ENCODE data around the gene TUBB4A. TPM values are rescaled to one million over a fixed set of nuclear protein-coding genes. Genes with fewer than 3 reads are reported as not detected.
A peak's percentile ranks its signal among the peaks of the same experiment; 100 is the strongest.

The TUBB4A gene
- total RNA-seq, 2 experiments from 2014 or later: 4.8 to 5.1 TPM

DNA sequence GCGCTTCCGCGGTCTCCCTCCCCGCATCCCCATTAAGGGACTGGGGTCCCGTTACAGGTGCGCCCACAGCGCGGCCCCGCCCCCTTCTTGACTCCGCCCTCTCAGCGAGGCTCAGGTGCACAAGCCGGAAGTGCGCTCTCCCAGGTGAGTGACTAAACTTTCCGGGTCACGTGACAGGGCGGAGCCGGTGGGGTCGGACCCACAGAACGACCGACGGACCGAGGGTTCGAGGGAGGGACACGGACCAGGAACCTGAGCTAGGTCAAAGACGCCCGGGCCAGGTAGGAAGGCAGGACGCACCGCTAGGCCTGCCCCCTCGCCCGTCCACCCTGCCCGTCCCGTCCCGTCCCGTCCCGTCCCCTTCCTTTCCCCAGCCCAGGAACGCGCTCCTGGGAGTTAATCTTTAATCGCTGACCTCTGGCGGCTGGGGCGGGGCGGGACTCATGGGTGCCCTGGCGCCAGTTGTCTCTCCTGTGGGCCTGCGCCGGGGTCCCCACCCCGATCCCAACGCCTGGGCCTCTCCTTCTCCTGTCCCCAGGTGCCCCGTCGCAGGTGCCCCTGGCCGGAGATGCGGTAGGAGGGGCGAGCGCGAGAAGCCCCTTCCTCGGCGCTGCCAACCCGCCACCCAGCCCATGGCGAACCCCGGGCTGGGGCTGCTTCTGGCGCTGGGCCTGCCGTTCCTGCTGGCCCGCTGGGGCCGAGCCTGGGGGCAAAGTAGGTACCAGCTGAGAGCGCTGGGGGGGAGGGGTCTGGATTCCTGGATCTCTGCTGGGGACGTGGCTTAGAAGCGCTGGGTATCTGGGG lies 37.8 kb downstream of the TUBB4A start, which contains the start of gene CRB3:
Gene CRB3, plus strand, starts transcription at position 202 of the 804 bp plus-strand sequence. Its CDS starts 431 bp downstream, at position 633.
- Mint-ChIP-seq H3K27me3 (no peaks in the 10 kb centered on the region), H3K4me3 (peak within 1 kb of the TSS; percentile 41), H3K27ac (peak within 1 kb of the TSS; percentile 17), H3K4me1 (peaks cover 12% of the 10 kb centered on the region), H3K36me3 (ENCODE audit: low read depth) (peaks cover 8% of the 10 kb centered on the region), H3K9me3 (ENCODE audit: low read depth) (no peaks in the 10 kb centered on the region)
- peak; percentile 59 for DNase-seq
- POLR2A ChIA-PET: no interaction called here
- intact Hi-C loops (cut with DNase I, micrococcal nuclease): loop anchor here (5.0 kb wide), 2 partner anchors 38 to 637 kb away; partner anchors contain the start of gene TUBB4A (in 1 of the 2)
- CTCF ChIA-PET: interaction anchor here (0.5 kb wide), 1 partner anchor 917 kb away, joined by 3 read pairs; no protein-coding TSS in a partner anchor
- no peak for ATAC-seq

DNA sequence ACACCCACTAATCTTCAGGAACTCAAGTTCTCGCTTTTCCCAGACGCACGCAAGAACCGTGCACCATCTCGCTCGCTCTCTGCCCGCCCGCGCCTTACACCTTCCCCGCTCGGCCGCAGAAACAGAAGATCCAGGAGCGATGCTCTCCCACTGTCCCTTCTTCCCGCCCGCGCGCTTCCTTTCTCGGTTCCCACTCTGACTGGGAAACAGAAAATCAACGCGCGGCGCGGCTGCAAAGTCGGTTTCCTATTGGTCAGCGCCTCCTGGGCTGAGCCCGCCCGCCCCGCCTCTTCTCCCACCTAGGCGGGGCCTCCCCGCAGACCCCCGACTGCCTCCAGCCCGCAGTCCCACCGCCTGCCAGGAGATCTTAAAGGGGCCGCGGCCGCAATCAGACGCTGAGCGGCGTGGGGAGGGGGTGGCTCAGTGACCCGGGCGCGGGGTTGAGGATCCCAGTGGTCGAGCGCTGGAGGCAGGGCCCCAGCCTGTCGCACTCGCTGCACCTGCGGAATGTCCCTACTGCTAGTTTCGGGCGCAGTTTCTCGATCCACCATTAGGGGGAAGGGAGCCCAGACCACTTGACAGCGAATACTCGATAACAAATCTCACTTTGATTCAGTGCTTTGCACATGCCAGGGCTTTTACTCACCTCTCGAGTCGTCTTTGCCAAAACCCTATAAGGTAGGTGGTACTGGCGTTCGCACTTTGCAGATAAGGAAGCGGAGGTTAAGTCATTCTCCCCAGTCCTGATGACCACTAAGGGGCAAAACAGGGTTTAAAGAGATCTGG lies 41.8 kb downstream of the TUBB4A start:
- peak; percentile 99 for DNase-seq
- no peaks in the 10 kb centered on the region for H3K27me3 Mint-ChIP-seq
- ChIA-PET POLR2A (no interaction called here), CTCF (no interaction called here)
- intact Hi-C loops (cut with DNase I, micrococcal nuclease): loop anchor here (1.0 to 5.0 kb wide), 22 partner anchors 16 to 633 kb away; partner anchors contain the start of genes CLPP (in 1 of the 2), DENND1C (in 1 of the 2), GPR108 (in 1 of the 2) and GTF2F1 (in 1 of the 2)
- ATAC-seq: peak; percentile 83
- peak overlapping the region; percentile 78 for H3K4me3 Mint-ChIP-seq
- peak overlapping the region; percentile 82 for H3K27ac Mint-ChIP-seq
- peaks cover 6% of the 10 kb centered on the region for H3K9me3 Mint-ChIP-seq (ENCODE audit: low read depth)
- H3K4me1 Mint-ChIP-seq: peaks cover 18% of the 10 kb centered on the region
- H3K36me3 Mint-ChIP-seq (ENCODE audit: low read depth): peaks cover 14% of the 10 kb centered on the region

DNA sequence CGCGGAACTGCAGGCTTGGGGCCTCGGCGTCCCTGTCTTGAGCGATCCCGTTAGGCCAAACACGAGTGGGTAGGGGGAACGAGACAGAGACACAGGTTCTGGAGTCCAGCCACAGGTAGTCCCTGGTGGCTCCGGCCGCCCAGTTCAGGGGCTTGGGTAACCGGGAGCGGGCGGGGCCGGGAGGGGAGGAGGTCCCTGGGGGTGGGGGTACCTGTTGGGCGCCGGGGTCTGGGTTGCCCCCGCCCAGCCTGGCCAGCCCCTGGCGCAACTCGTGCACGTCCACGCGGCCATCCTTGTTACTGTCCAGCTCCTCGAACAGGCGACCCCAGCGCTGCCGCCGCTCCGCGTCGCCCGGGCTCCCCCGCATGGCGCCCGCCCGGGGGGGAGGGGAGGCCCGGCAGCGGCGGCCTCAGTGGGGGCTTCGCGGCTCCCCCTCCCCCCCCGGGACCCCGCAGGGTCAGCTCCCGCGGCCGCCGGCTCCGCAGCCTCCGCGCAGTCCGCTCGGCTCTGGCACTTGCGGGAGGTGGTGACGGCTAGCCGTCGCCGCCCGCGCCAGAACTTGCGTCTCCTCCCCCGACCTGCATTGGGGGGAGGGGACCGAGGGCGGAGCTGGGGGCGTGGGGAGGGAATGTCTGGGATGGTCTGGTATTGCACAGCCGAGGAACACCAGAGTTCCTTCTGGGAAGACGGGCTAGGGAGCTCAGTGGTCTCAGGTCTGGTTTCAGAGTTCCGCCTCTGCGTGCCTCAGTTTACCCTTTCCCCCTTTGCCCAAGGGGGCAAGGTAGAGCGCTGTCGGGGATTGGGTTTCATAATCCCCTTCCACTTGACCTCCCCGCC lies 42.6 kb downstream of the TUBB4A start, which contains the start of gene SLC25A23:
Gene SLC25A23, minus strand, starts transcription at position 531 of the 837 bp plus-strand sequence. Its CDS starts 164 bp downstream, at position 367.
- POLR2A ChIA-PET: no interaction called here
- CTCF ChIA-PET: interaction anchor here (0.9 kb wide), 1 partner anchor 241 kb away, joined by 4 read pairs; no protein-coding TSS in a partner anchor
- DNase-seq (peak; percentile 79), ATAC-seq (peak; percentile 25)
- peak within 1 kb of the TSS; percentile 83 for H3K27ac Mint-ChIP-seq
- peak within 1 kb of the TSS; percentile 80 for H3K4me3 Mint-ChIP-seq
- H3K36me3 Mint-ChIP-seq (ENCODE audit: low read depth): peaks cover 22% of the 10 kb centered on the region
- no peaks in the 10 kb centered on the region for H3K27me3 Mint-ChIP-seq
- H3K4me1 Mint-ChIP-seq: peaks cover 13% of the 10 kb centered on the region
- intact Hi-C loops (cut with DNase I, micrococcal nuclease): loop anchor here (1.0 to 5.0 kb wide), 22 partner anchors 17 to 632 kb away; partner anchors contain the start of genes CLPP (in 1 of the 2), DENND1C (in 1 of the 2), GPR108 (in 1 of the 2) and GTF2F1 (in 1 of the 2)
- peaks cover 14% of the 10 kb centered on the region for H3K9me3 Mint-ChIP-seq (ENCODE audit: low read depth)

DNA sequence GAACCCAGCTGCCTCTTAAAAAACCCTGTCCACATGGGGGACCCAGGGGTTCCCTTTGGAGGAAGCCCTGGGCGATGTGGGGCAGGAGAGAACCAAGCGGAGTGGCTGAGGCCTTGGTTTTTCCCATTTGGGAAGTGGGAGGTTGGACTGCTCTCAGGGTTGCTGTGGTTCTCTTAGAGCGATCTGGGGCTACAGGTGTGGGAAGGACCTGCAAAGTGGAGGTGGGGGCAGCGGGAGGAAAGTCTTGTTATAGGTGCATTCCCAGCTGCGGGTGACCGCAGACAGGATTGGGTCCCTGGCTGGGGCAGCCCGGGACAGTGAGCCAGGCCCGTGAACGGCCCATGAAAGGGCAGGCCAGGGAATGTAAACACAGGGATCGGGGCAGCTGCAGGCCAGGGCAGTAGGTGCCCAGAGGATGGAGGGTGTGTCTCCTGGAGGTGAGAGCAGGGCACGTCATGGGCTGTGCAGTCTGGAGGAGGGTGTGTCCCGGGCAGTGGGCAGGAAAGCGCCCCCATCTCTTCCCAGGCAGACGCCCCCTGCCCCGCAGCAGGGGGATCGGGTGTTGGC lies 43.3 kb downstream of the TUBB4A start:
- ChIA-PET CTCF (interaction anchor here (0.9 kb wide), 1 partner anchor 240 kb away, joined by 4 read pairs; no protein-coding TSS in a partner anchor), POLR2A (no interaction called here)
- intact Hi-C loops (cut with DNase I, micrococcal nuclease): no loop called here
- Mint-ChIP-seq H3K4me1 (peaks cover 9% of the 10 kb centered on the region), H3K27me3 (no peaks in the 10 kb centered on the region), H3K9me3 (ENCODE audit: low read depth) (peaks cover 18% of the 10 kb centered on the region), H3K36me3 (ENCODE audit: low read depth) (peaks cover 29% of the 10 kb centered on the region), H3K27ac (peak overlapping the region; percentile 83), H3K4me3 (peak overlapping the region; percentile 80)
- no peak for DNase-seq
- no peak for ATAC-seq

DNA sequence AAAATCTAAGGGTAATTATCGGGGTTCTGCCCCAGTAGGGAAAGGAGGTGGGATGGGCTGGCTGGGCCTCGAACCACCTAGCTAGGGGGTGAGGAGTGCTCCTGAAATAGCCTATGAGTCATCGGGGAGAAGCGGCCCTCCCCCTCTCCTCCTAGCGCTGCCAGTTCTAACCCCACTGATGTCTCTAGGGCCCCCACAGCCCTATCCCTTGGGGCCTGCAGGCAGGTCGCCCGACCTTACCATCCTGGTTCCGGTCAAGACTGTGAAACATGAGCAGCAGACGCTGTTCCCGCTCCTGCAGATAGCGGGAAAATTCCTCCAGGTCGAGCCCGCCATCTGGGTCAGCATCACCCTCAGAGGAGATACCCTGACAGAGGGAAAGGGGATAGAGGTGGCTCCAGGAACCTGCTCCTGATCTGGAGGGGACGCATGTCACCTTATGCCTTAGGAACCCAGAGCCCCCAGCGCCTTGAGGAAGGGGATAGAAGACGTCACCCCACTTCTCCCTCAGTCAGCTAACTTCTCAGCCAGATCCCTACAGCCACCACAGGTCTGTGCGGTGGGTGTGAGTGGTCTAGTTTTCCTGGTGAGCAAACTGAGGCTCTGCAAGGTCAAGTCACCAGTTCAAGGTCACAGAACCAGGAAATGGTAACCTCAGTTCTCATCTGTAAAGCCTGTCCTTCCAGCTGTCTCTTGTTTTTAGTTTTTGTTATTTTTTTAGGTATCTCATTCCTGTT lies 44.0 kb downstream of the TUBB4A start:
- Mint-ChIP-seq H3K9me3 (ENCODE audit: low read depth) (peaks cover 18% of the 10 kb centered on the region), H3K27me3 (no peaks in the 10 kb centered on the region), H3K4me3 (peak overlapping the region; percentile 80), H3K36me3 (ENCODE audit: low read depth) (peaks cover 32% of the 10 kb centered on the region), H3K4me1 (peaks cover 9% of the 10 kb centered on the region), H3K27ac (no peak overlapping the region)
- intact Hi-C loops (cut with DNase I, micrococcal nuclease): no loop called here
- ATAC-seq: no peak
- POLR2A ChIA-PET: no interaction called here
- DNase-seq: no peak
- CTCF ChIA-PET: interaction anchor here (0.9 kb wide), 1 partner anchor 240 kb away, joined by 4 read pairs; no protein-coding TSS in a partner anchor

DNA sequence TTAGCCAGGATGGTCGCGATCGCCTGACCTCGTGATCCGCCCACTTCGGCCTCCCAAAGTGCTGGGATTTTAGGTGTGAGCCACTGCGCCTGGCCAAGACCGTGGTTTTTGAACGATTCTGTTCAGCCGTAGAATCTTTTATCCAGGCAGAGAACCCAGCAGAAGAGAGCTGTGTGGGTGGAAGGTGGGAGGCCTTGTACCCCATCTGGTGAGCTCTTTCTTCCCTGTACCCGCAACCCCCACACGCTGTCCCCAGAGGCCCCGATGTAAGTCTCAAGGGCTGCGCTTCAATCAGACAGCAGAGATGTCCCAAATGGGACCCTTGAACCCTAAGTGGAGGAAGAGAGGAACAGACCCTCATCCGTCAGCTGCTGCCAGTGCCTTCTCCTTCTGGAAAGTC lies 46.2 kb downstream of the TUBB4A start:
- Mint-ChIP-seq H3K27me3 (no peaks in the 10 kb centered on the region), H3K4me3 (no peak overlapping the region), H3K9me3 (ENCODE audit: low read depth) (peaks cover 18% of the 10 kb centered on the region), H3K27ac (no peak overlapping the region), H3K36me3 (ENCODE audit: low read depth) (peaks cover 38% of the 10 kb centered on the region), H3K4me1 (peaks cover 9% of the 10 kb centered on the region)
- ATAC-seq (no peak), DNase-seq (no peak)
- CTCF ChIA-PET: no interaction called here
- intact Hi-C loops (cut with DNase I, micrococcal nuclease): no loop called here
- POLR2A ChIA-PET: no interaction called here

DNA sequence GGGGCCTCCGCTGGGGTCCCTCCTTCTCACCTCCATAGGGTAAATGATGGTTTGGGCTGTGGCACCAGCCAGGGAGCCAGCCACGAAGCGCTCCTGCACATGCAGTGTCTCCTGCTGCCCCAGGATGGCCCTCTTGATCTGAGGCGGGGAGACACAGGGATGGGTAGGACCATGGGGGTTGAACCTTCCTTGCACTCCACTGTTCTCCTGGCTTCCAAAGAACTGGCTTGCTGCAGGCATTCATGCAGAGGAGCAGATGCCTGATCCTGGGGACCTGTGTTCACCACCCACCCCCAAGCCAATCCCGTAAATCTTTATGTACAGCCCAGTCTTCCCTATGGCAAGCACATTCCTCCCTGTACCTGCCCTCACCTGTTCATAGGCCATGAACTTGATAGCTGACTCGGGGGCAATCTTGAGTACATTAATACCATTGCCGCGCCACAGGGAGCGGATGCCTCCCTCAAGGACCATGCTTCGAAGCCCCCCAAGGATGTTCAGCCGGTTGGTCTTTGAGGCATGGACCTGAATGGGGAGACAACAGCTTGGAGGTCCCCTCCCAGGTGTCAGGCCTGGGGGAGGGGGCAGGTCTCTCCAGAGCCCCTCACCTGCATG lies 48.1 kb downstream of the TUBB4A start:
- no peaks in the 10 kb centered on the region for H3K27me3 Mint-ChIP-seq
- peaks cover 43% of the 10 kb centered on the region for H3K36me3 Mint-ChIP-seq (ENCODE audit: low read depth)
- ChIA-PET CTCF (interaction anchor here (0.5 to 0.6 kb wide), 3 partner anchors 26 to 425 kb away, joined by 3 to 4 read pairs (median 3); no protein-coding TSS in a partner anchor), POLR2A (no interaction called here)
- ATAC-seq: no peak
- peaks cover 18% of the 10 kb centered on the region for H3K9me3 Mint-ChIP-seq (ENCODE audit: low read depth)
- DNase-seq: no peak
- H3K27ac Mint-ChIP-seq: no peak overlapping the region
- intact Hi-C loops (cut with DNase I, micrococcal nuclease): no loop called here
- peaks cover 6% of the 10 kb centered on the region for H3K4me1 Mint-ChIP-seq
- no peak overlapping the region for H3K4me3 Mint-ChIP-seq

DNA sequence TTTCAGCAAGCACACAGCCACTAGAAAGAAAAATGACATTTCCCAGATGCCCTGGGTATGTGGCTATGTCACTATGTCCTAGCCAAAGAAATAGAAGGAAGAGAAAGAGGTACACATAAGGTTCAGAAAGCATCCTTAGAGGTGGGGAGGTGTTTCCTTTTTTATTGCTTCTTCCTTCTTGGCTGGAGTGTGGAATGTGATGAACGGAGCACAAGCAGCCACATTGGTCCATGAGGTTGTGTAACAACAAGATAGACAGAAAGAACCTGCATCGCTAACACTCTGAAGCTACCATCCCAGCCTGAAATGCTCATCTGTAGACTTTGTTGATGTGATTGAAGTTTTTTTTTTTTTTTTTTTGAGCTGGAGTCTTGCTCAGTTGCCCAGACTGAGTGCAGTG lies 49.2 kb downstream of the TUBB4A start:
- intact Hi-C loops (cut with DNase I, micrococcal nuclease): no loop called here
- peaks cover 18% of the 10 kb centered on the region for H3K9me3 Mint-ChIP-seq (ENCODE audit: low read depth)
- H3K4me1 Mint-ChIP-seq: no peaks in the 10 kb centered on the region
- DNase-seq: no peak
- no peak overlapping the region for H3K4me3 Mint-ChIP-seq
- CTCF ChIA-PET: no interaction called here
- POLR2A ChIA-PET: no interaction called here
- no peak for ATAC-seq
- H3K27ac Mint-ChIP-seq: no peak overlapping the region
- H3K36me3 Mint-ChIP-seq (ENCODE audit: low read depth): peaks cover 41% of the 10 kb centered on the region
- no peaks in the 10 kb centered on the region for H3K27me3 Mint-ChIP-seq

DNA sequence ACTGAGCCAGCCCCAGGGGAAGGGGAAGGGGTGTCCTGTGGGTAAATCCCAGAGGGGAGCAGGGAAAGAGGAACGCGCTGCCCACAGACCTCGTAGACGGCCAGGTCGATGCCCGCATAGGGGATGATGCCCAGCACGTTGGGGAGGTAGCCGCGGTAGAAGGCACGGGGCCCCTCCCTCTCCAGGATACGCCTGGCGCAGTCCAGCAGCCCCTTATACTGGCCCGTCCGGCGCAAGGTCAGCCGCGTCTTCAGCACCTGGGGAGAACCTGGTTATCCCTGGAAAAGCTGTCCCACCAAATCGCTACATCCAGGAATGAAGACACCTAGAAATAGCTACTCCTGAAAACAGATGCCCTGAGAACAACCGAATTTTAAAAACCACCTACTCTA lies 49.9 kb downstream of the TUBB4A start:
- Mint-ChIP-seq H3K4me1 (no peaks in the 10 kb centered on the region), H3K9me3 (ENCODE audit: low read depth) (peaks cover 18% of the 10 kb centered on the region), H3K4me3 (no peak overlapping the region), H3K36me3 (ENCODE audit: low read depth) (peaks cover 41% of the 10 kb centered on the region), H3K27ac (no peak overlapping the region), H3K27me3 (no peaks in the 10 kb centered on the region)
- ATAC-seq (no peak), DNase-seq (no peak)
- CTCF ChIA-PET: interaction anchor here (1.0 kb wide), 1 partner anchor 73 kb away, joined by 3 read pairs; no protein-coding TSS in a partner anchor
- intact Hi-C loops (cut with DNase I, micrococcal nuclease): no loop called here
- POLR2A ChIA-PET: no interaction called here

Data from activated CD4-positive, alpha-beta T cell treated with anti-CD3 and anti-CD28 coated beads for 36 hours (primary cell).